GM18511 (cell line): ENCODE measurements around the gene PIEZO1.

Experiments used
- ATAC-seq: cut with Tn5 transposase; IDR thresholded peaks from one replicate; pipeline ENCODE4 v1.9.1; 2021; ENCODE audit warnings: mild to moderate bottlenecking, moderate library complexity; ENCODE audit not compliant: unreplicated experiment

Gene PIEZO1

DNA sequence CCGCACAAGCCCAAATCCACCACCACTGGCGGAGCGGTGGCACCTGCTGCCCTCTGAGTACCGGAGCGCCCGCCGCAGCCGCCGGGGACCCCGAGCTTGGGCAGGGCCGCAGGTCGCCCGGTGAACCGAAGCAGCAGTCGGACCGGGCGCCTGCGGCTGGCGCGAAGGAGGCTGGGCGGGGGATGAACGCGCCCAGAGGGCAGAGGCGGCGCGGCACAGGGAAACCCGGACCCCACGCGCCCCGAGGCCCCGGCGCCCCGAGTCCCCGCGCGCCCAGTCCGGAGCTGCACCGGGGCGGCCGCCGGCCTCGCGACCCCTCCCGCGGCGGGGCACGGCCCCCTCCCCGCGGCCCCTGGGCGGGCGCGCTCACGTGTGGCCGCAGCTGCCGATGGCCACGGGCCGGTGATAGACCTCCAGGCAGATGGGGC lies 79.2 kb downstream of the PIEZO1 start:
- peak; percentile 9 for ATAC-seq

DNA sequence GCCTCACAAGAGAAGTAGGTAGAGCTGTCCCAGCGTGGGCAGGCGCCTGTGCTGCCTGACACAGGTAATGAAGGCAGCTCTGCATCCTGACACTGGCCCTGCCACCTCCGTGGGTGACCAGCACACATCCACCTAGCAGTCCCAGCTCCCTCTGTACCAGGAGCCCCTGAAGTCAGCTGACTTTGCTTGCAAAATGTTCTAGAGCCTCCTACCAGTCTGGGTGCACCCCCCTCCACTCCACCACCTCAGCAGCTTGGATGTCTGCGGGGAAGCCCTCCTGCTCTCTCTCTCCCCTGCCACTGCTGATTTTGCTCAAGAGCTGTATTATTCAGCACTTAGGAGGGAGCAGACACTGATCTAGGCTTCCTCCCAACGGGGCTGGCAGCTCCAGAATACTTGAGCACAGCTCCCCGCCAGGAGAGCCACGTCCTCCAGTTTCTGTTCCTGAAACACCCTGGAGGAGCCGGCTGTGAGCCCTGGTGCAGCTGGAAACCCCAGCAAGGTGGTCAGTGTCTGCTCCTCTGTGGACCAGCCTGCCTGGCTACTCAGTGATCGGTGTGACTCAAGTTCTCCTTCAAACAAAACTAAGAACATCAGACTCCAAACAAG lies 79.8 kb downstream of the PIEZO1 start:
- ATAC-seq, result no peak

GRCh38 chr16:88703486-88704309 lies 81.3 kb downstream of the PIEZO1 start:
- ATAC-seq, result no peak

- no peak for ATAC-seq
Measured at GRCh38 chr16:88702371-88703210, 82.4 kb downstream of the PIEZO1 start.

DNA sequence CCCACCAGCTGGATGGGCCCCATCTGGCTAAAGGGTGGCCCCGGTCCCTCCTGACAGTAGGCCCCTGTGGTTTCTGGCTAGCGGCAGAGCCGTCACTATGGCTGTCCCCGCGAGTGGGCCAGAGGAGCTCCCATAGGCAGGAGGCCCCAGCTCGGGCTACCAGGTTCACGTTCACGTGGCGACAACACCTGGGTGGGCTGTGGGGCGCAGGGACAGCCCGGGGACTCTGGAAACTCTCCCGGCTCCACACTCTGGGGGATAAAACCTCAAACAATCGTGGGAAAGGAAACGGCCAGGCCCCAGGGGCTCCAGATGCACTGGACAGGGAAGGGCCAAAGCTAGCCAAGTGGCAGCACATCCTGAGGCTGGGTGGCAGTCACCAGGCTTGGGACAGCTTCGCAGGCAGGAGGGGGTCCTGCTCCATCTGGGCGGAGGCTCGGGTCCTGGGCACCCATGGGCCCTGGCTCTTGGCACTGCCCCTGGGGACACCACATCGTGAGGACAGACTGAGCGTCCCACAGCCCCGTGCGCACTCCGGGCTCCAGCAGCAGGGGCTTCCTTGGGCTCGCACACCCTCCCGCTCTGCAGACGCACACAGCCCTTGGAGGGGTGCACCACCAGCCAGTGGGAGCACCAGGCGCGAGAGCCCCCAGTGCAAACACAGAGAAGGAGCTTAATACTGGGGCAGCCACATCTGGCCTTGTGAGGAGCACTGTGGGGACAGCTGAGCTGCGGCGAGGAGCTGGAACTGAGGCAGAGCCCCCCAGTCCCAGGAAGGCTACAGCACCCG lies 83.2 kb downstream of the PIEZO1 start:
- no peak for ATAC-seq

DNA sequence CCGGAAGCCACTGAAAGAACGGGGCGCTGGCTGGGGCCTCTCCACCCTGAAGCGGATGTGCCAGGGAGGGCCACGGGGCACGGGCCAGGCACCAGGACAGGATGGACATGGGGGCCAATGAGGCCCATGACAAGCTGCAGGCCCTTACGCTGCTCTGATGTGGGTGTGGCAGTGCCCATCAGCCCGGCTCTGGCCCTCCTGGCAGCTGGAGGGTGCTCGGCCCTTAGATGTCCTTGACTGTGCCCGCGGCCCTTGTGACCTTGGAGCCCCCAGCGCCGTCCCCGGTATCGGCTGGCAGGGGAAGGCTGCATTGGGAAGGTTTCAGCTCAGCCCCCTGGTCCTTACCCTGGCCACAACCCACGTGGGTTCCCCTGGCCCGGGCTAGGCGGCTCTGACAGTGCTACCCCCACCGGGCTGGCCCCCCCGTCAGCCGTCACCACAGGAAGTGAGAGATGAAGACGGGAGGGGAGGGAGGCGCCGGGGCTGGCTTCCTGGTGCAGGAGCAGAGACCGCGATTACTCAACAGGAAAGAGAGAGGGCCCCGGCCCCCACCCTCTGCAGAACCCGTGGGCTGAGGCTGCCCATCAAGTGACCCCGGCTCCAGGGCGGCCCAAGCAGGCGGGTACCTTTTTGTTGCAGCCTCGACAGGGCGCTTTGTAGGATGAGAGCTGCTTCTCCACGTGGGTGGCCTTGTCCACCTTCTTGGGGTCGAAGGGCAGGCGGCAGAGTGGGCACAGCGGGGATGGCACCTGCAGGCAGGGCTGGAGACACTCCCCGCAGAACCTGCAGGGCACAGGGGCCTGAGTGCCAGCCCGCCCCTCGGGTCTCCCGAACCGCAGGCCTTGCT lies 84.2 kb downstream of the PIEZO1 start:
- peak; percentile 83 for ATAC-seq

DNA sequence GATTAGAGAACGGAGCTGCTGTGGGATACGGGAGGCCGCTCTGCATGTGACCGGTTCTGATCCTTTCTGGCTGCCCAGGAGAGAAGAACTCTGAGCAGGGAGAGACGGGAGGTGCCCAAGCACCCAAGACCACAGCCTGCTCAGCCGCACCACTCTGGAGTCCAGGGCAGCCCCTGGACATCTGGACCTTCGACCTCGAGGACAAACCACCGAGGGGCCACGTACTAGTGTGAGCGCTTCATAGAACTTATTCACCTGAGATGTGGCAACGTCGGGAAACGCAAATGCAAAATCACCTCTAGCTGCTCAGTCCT lies 84.7 kb downstream of the PIEZO1 start:
- no peak for ATAC-seq

DNA sequence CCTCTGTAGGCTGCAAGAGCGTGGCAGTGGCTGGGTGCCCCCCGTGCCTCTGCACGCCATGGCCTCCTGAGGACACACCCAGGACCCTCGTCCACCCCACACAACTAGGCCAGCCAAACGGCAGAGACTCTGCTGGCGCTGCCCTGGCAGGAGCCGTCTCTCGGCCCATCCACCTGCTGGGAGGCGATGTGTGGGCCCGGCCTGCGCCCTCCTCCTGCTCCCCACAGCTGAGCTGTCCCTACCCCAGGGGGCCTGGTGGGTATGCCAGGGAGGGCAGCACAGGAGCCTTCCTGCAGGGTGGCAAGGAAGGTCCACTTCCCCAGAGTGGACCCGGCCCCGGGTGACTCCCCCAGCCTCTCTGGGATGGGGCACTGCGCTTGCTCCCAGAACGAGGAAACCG lies 85.8 kb downstream of the PIEZO1 start:
- ATAC-seq, result no peak

GRCh38 chr16:88698646-88699045 lies 86.4 kb downstream of the PIEZO1 start:
- no peak for ATAC-seq

DNA sequence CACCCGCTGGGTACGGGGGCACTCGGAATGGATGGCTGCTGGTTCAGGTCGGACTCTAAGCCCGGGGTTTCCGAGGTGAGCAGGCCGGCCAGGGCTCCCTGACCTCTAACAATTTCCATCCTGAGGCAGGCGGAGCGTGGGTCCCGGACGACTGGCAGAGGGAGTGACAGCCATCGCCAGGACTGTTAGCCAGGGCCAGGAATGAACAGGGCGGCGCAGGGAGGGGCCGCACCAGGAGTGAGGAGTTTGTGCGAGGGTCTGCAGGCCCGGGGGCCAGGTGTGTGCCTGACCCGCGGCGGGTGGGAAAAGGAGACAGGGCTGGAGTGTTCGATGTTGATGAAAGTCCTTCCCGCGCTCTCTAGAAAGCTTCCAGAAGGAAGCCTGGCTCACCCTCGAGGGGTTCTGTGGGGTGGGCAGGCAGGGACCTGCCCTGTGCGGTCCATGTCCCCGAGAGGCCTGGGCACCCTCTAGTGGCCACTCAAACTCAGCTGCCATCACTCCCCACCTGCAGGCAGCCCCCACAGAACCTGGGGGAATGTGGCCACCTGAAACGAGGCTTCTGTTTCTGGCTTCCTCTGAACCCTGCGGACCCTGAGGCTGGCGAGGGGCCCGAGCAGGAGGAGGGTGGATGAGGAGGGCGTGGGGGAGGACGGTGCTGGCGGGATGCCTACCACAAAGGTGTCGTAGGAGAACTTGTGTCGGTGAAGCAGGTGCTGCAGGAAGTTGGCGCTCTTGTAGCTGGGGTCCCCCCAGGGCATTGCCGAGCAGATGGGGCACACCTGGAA lies 87.0 kb downstream of the PIEZO1 start:
- no peak for ATAC-seq

DNA sequence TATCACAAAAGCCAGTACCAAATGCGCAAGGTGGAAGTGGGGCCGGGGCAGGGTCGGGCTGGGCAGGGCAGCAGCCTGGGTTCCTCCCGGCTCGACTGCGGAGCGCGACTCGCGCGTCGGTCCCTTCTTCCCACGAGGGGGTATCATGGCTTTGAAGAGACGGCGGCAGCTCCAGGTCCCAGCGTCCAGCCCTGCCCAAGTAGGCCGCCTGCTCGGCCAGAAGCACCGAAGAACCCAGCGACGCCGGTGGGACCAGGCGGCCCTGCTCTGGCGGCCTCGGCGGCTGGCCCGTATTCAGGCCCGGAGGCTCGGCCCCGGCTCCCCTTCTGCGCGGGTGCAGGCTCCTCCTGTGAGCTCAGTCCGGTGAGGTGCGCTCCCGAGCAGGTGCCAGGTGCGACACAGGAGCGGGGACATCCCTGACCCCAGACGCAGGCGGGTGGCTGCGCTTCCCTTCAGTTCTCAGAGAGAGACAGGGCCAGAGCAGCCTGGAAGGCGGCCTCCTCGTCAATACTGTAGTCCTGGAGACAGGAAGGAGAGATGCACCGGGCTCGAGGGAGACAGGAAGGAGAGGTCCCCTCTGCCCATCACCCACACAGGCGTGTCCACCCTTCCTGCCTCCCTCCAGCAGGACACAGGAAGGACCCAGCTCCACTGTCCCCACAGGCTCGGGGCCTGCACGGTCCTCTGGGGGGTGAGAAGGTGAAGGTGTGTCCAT lies 87.7 kb downstream of the PIEZO1 start:
- no peak for ATAC-seq

- no peak for ATAC-seq
Measured at GRCh38 chr16:88696441-88696840, 88.6 kb downstream of the PIEZO1 start.

GRCh38 chr16:88695753-88696152 lies 89.3 kb downstream of the PIEZO1 start:
- no peak for ATAC-seq

GRCh38 chr16:88695218-88695617 lies 89.8 kb downstream of the PIEZO1 start:
- no peak for ATAC-seq

DNA sequence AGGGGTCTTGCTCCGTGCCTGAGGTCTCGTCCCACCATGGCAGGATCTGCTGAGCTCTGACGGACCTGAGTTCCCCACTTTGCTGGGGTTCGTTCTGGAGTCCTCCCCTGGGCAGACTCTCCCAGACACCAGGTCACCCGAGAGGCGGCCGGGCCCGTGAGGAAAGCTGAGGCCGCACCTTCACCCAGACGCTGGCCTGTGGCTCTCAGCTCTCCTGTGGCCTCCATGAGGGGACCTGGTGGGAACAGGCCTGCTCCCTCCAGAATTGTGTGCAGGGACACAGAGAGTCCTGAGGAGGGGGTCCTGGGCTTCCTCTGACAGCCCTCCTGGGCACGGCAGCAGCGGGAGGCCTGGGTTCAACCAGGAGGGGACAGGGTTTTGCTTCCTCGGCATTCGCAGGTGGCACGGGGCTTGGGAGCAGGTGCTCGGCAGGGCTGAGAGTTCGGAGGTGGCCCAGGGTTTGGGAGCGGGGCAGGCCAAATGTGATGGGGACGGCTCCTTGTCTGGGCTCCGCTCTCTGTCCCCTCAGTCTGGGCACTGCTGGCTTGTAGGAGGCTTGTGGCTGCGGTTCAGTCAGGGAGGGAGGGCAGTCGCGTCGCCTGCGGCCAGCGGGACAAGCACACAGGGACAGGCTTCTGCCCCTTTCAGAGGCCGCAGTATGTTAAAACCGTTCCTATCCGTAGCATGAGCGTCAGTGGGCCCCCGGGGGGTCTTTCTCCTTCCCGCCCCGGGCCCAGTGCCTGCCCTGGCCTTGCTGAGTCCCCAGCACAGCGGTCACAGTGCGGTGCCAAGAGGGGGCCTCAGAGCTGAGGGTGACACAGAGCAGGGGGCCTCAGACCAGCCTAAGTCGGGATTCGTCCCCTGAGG lies 90.6 kb downstream of the PIEZO1 start:
- ATAC-seq, result no peak

DNA sequence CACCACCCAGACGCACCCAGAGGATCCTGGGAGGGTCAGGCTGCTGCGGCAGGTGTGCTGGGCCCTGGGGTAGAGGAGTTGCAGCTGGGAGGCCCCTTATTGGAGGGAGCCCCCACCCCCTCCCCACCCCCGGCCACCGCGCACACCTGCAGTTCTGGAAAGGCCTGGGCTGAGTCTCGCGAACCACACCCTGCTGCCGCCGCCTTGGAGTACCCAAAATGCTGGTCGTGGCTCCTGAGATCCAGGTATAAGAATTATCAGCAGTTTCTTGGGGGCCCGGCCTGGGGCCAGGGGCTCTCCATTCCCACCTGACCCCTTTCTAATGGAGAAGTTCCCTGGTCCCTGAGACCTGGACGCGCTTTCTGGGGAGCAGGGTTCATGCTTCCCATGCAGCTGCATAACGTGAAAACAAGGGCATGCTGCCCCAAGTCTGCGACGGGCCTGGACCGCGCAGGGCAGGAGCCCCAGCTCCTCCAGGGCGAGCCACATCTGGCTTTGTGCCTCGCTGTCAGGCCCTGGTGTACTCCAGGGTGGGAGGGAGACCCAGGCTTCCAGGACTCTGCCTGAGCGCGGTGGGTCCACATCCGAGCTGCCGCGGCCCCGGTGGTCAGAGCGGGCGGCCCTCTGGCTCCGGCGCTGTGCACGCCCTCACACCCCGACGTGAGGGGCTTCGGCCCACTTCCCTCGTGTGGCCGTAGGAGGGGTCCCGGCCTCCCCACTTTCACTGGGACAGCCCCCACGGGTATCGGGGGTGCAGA lies 91.4 kb downstream of the PIEZO1 start:
- ATAC-seq, result no peak

- no peak for ATAC-seq
Measured at GRCh38 chr16:88692861-88693260, 92.2 kb downstream of the PIEZO1 start.
